GM12878 (cell line): Measurements from ENCODE around the gene PCK1.

Experiments used
- EP300 ChIP-seq, 2 experiments: fragments of 150-350 bp in 1 of 2; IDR thresholded peaks; 2 replicates each; pipeline ENCODE4 v1.6.1; 2011 to 2012; ENCODE audit warnings: low read depth in 2 of 2, low read length in 2 of 2, borderline replicate concordance in 1 of 2, improper control_type of control experiment in 1 of 2, inconsistent platforms in 1 of 2; ENCODE audit not compliant: control insufficient read depth in 1 of 2
- IKZF2 ChIP-seq, 2 experiments: fragments of 450-650 bp; IDR thresholded peaks; 2 replicates each; pipeline ENCODE4 v1.6.1; 2017; ENCODE audit warnings: mild to moderate bottlenecking in 2 of 2, moderate library complexity in 2 of 2
- POLR2A ChIP-seq: IDR thresholded peaks from 2 replicates; pipeline ENCODE4 v1.6.1; 2011; ENCODE audit warnings: low read depth, mild to moderate bottlenecking, low read length
- RFX5 ChIP-seq: IDR thresholded peaks from 2 replicates; pipeline ENCODE4 v1.6.1; 2011; ENCODE audit warnings: low read depth, low read length, improper control_type of control experiment
- TF ChIP-seq, protein P1 (sequence below): fragments of 450-650 bp; formaldehyde crosslinking; IDR thresholded peaks from 2 replicates; pipeline ENCODE4 v1.5.0; 2022; ENCODE audit warnings: mild to moderate bottlenecking, missing genetic modification characterization
- TF ChIP-seq, protein P2 (sequence below): IDR thresholded peaks from 2 replicates; pipeline ENCODE4 v1.6.1; 2012; ENCODE audit warnings: low read depth, low read length, improper control_type of control experiment

DNA sequence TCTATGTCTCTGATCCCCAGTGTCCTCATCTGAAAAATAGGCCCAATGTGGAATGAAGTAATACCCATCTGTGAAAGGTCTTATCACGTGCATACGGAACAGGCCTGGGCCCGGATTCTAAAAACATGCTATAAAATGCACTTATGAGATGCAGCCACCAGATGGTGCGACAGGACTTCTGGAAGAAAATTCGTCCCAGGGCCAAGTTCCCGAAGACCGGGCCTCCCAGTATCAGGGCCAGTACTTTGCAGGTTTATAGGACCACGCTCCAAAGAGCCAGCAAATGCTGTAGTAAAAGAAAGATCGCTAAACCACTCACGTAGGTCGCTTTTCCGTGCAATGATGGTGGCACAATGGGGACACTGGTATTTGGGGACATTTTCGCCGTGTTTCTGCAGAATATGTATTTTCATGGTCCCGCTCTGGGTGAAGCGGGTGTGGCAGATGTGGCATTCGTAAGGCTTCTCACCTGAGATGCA lies 46.6 kb upstream of the PCK1 start:
- TF ChIP-seq IKZF2 (IDR thresholded peaks at IDR 0.05) (no peak), EP300 (IDR thresholded peaks at IDR 0.05; ENCODE audit: borderline replicate concordance in 1 of 2, control insufficient read depth in 1 of 2, low read depth in 2 of 2, low read length in 2 of 2) (no peak), POLR2A (no peak), RFX5 (no peak)
- TF ChIP-seq, protein P1, sequence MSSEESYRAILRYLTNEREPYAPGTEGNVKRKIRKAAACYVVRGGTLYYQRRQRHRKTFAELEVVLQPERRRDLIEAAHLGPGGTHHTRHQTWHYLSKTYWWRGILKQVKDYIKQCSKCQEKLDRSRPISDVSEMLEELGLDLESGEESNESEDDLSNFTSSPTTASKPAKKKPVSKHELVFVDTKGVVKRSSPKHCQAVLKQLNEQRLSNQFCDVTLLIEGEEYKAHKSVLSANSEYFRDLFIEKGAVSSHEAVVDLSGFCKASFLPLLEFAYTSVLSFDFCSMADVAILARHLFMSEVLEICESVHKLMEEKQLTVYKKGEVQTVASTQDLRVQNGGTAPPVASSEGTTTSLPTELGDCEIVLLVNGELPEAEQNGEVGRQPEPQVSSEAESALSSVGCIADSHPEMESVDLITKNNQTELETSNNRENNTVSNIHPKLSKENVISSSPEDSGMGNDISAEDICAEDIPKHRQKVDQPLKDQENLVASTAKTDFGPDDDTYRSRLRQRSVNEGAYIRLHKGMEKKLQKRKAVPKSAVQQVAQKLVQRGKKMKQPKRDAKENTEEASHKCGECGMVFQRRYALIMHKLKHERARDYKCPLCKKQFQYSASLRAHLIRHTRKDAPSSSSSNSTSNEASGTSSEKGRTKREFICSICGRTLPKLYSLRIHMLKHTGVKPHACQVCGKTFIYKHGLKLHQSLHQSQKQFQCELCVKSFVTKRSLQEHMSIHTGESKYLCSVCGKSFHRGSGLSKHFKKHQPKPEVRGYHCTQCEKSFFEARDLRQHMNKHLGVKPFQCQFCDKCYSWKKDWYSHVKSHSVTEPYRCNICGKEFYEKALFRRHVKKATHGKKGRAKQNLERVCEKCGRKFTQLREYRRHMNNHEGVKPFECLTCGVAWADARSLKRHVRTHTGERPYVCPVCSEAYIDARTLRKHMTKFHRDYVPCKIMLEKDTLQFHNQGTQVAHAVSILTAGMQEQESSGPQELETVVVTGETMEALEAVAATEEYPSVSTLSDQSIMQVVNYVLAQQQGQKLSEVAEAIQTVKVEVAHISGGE (CRISPR knock-in tag): no peak
- TF ChIP-seq, protein P2, sequence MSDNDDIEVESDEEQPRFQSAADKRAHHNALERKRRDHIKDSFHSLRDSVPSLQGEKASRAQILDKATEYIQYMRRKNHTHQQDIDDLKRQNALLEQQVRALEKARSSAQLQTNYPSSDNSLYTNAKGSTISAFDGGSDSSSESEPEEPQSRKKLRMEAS: no peak
